ENCODE data around the gene P2RX5.

Gene P2RX5

DNA sequence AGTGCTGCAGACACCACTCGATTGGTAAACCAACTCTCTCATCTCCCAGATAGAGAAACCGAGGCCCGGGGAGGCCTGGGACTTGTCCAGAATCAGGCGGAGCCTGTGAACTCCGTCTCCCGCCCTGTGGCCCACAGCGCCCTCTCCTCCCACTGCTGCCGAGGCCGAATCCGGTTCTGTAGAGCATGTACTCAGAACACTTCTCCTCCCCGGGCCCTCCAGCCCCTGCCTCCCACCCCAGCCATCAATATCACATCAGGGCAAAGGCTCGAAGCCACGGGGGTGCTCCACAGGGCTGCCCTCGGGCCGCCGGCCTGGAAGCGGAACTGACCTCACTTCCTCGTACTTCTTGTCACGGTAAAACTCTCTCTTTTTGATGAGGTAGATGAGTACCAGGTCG, 14.4 kb downstream of the P2RX5 start:
- no peak for DNase-seq (ENCODE audit: low read depth, low spot score)

DNA sequence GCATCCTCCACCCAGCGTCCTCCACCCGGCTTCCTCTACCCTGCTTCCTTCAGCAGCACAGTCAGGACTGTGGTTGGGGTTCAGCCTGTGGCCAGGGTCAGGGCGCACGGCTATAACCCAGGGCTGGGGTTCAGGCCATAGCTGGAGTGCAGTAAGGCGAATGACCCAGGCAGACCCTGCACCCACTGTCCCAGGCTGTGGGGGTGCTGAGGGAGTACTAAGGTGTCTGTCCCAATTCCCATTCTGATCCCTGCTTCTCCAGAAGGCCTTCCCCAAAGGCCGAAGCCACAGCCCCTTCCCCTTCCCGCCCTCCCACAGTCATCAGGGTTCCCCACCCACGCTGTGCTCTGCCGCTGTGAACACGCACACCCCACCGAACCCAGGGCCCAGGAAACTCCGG, 14.9 kb downstream of the P2RX5 start:
- DNase-seq (ENCODE audit: low read depth, low spot score) = no peak

DNA sequence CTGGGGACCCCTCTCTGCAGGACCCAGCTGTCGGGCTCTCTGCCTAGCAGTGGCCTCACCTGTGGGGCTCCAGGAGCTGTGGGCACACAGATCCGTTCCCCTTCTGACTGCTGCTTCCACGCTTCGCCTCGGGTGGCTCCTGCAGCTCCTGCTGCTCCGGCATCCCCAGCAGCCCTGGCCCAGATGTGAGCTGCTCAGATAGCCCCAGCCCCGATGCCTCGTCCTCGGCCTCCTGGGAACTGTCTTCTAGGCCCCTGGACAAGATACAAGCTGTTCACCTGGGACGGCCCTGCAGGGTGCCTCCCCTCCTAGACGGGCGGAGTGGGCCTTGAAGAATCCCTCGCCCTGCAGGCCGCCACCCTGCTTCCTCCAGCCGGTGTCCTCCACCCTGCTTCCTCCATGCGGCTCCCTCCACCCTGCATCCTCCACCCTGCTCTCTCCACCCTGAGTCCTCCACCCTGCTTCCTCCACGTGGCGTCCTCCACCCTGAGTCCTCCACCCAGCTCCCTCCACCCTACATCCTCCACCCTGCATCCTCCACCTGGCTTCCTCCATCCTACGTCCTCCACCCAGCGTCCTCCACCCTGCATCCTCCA, 16.3 kb downstream of the P2RX5 start:
- no peak for DNase-seq (ENCODE audit: low read depth, low spot score)

DNA sequence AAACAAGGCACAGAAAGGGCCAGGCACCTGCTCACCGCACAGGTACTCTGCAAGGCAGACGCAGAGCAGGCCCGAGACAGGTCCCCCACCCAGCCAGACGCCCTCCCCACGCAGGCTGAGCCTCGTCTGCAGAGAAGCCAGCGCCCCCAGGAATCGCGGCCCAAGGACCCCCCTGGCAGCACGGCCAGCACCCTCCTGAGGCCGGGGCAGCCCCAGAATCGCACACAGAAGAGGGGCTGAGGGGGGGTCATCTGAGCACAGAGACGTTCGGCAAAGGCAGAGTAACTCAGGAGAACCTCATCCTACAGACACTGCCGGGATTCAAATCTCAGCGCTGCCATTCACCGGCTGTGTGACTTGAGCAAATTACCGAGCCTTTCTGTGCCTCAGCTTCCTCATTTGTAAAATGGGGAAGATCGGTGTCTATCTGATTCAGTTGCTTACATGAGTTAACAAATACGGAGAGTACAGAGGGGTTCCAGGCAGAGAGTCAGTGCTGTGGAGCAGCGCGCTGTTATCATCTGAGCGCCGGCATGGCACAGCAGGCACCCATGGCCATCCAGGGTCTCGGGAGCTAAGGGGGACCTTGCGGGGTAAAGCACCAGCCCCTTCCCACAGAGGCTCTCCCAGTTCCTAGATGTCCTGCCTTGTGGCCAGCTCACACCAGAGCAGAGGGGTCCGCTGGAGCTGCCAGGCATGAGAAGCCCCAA, 17.0 kb downstream of the P2RX5 start:
- no peak for DNase-seq (ENCODE audit: low read depth, low spot score)

DNA sequence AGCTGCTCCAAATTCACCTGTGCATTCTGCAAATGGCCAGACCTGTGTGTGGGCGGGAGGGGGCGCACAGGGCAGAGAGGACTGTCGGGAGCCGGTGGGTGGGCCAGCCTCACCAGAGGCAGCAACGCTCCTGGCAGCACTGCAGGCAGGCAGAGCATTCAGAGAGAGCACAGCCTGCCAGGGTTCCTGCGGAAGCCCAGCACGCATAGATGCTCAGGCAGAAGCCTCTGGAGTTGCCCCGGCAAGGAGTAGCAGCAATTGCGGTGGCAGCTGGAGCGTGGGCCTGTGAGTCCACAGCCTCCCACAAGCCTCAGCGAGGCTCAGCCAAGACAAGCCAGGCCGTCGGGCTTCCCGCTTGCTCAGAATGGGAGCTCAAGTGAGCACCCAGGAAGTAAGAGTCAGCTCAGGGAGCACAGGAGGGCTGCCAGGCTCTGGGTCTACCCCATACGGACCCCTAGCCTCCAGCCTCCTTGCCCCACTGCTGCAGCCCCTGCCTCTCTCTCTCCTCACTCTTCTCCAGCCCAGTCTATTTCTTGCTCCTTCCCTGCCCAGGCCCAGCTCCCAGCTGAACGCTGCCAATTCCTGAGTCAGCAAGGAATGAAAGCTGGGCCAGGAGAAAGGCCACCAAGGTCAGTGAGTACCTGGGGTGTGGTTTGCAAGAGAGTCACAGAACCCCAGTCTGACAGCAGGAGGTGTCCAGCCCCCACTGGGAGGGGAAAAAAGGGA, 17.7 kb downstream of the P2RX5 start:
- peak; percentile 66 for DNase-seq (ENCODE audit: low read depth, low spot score)

DNA sequence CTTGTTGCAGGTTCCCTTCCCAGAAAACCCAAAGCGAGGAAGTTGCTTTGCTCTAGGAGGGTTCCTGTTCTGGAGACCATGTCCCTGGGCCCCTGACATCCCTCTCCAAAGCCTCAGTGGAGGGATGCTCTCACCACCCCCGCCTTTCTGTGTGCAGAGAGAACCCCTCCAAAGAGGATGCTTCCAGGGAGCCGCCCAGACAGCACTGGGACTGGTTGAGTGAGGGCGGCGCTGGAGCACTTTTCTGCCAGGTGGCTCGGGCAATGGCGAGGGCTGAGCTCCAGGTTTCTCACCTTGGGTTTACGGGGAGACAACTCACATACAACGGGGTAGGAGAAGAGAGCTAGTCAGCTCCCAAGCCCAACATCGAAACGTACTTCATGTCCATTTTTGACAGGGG, 20.1 kb downstream of the P2RX5 start:
- DNase-seq (ENCODE audit: low read depth, low spot score) = no peak

DNA sequence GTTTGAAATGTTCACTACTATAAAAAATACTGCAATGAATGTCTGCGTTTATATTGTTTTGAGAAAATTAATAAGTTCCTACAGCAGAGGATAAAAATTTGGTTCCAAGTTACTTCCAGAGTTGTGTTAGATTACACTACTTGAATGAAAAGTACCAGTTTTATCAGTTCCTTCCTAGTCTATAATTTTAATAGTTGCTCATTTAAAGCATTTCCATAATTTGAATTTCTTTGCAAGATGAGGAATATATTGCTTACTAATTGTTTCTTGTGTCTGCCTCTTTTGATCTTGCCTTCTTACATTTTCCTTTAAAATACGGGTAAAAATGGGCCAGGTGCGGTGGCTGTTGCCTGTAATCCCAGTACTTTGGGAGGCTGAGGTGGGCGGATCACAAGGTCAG, 23.4 kb downstream of the P2RX5 start:
- DNase-seq (ENCODE audit: low read depth, low spot score) = no peak

DNA sequence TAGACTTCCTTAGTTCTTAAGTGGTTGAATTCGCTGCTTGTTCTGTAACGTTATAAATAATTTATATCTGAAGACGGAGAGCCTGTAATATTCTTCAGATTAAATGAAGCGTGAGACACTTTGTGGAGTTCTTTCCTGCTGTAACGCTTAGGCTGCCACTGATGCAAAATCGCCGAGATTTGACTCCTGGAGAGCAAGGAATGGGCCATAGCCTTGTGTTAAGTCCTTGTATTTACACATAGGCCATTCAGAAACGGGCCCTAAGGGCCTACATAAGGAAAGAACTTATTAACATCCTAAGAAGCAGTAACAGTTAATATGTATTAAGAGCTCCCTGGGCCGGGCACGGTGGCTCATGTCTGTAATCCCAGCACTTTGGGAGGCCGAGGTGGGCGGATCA, 26.4 kb downstream of the P2RX5 start:
- DNase-seq (ENCODE audit: low read depth, low spot score) = no peak

DNA sequence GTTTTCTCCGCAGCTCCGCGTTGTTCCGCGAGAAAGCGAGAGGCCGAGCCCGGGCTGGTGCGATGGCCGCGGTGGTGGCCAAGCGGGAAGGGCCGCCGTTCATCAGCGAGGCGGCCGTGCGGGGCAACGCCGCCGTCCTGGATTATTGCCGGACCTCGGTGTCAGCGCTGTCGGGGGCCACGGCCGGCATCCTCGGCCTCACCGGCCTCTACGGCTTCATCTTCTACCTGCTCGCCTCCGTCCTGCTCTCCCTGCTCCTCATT, 26.9 kb downstream of the P2RX5 start:
- DNase-seq (ENCODE audit: low read depth, low spot score) = no peak

DNA sequence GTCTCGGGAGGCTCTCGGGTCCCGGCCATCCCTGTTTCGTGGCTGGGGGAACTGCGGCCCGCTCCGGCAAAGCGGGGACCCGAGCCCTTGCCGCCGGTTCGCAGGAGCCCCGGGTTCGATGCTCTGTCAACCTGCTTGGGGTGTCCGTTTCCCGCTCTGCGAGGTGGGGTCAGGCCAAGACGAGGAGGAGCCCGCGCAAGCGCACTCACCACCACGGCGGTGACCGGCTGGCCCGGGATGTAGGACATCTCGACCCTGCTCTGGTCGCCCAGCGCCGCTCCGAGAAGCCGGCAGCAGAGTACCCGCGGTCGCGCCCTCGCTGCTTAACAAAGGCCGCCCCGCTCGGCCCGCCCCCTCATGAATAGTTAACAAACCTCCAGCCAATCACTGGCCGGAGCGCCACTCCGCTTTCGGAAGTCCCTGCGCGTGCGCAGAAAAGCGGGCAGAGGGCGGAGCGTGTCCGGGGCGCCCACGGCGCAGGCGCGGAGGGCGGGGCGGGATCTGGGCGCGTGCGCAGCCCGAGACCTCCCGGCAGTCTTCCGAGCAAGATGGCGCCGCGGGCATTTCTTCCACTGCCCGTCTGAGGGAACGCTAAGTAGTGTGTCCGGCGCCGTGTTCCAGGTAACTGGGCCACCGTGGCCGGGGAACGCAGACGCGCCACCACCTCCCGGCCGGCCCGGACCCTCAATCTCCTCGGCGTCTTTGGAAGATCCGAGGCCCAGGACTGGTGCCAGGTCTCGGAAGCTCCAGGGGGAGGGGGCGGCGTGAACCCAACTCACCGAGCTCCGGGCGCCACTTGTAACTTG, 27.5 kb downstream of the P2RX5 start, which contains the start of the genes EMC6 and TAX1BP3:
EMC6 (plus strand) TSS at position 534 of the 806 bp plus-strand sequence. CDS start 335 bp downstream, outside the sequence.
TAX1BP3 (minus strand) TSS at position 300 of the 806 bp plus-strand sequence; CDS start at position 248, 52 bp downstream.
- peak; percentile 99 for DNase-seq (ENCODE audit: low read depth, low spot score)

DNA sequence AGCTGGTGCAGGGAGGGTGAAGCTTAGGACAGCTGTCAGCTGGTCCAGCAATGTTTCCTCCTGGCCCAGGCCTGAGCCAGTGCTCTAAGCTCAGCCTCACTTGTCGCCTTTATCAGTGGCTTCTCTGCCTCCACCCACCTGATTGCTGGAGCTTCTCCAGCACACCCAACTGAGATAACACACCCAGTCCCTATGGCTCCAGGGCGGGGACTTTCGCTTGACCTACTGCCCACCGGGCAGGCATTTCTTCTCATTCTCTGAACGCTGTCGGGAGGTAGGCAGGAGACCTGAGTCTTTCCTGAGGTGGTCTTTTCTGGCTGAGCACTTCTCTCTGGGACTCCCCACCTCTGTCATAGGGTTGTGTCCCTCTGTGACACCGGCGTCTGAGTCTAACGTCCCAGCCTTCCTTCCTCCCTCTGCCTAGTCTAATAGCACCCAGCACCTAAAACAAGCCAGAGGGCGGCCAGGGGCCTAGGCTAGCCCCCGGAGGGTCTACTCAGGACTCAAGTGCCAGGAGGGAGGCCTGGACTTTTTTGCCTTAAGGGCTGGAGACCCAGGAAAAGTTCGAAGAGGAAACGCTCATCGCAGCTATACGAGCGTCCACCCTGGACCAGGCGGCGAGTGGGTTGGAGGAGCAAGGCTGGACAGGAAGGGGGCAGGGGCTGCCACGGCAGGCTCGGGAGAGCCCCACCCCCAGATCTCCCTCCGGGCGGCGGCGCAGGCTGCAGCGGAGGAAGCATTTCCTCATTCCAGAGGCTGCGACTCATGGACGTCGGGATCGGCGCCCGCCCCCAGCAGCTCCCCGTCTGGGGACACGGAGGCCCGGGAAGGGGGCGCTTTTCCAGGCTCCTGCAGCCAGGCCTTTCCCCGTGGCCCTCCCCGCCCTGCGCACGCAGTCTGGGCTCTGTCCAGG, 28.3 kb downstream of the P2RX5 start:
- peak; percentile 91 for DNase-seq (ENCODE audit: low read depth, low spot score)

DNA sequence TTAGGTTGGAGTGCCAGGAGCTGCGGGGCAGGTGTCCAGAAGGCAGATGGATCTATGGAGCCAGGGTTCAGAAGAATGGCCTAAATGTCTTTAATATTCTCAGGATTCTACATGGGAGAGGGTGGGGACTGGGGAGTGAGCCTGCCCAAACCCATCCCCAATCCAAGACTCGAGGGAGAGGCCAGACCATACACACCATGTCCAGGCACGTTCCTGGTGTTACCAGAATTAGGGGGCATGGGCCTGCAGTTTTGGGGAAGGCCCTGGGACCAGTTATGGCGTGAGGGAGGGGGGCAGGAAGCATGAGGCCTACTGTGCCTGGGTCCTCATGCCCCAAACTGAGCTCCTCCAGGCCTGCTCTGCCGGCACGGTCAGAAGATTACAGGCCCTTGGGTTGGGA, 29.4 kb downstream of the P2RX5 start:
- DNase-seq (ENCODE audit: low read depth, low spot score) = no peak

DNA sequence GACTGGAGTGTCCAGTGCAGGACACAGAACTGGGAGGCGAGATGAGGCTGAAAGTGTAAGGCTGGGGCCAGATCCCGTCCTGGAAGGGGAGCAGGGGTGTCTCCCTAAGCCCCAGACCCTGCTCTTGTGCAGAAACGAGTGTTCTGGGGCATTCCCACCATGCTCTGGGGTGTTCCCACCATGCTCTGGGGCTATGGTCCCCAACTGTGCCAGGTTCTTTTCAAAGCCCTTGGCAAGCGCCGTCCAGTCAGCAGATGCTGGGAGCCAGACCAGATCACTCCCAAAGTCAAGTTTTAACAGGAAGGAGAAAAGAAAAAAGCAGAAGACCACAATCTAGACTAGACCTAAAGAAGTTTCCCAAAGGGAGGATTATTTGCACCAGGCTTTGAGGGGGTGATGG, 30.1 kb downstream of the P2RX5 start:
- no peak for DNase-seq (ENCODE audit: low read depth, low spot score)

DNA sequence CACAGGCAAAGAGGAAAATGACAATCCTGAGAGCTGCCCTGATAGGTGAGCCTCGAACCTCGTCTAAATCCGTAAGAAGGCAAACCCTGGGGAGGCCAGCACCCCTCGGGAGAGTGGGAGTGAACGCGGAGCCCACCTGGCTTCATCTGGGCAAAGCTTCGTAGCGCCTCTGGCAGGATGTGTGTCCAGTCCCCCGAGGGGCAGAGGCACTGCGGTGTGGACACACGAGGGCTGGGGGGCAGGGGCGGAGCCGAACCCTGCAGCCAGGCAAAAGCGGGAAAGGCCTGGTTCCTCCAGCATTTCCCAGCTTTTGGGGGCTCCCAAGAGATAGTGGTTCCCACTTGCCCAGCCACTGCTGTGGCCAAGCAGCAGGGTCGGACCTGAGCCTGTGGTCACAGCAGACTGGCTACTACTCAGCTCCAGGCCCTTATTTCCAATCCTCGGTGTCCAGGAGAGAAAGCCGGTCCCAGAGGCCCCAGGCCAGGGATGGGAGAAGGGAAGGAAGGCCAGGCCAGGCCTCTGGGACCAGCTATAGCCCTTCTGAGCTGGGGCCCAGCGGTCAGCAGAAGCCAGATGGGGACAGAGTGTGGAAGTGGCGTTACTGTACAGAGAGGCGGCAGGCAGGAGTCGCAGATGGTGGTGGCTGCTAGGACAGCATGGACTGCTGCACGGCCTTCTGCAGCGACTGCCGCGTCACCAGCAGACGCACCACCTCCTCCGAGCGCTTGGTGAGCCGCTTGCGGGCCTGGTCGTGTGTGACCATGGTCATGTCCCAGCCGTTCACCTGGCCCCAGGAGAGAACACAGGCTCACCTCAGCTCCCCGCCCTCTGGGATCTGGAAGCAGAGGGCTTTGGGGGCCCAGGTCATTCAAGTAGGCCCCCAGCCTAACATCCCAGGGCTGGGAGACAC, 32.6 kb downstream of the P2RX5 start:
- no peak for DNase-seq (ENCODE audit: low read depth, low spot score)

DNA sequence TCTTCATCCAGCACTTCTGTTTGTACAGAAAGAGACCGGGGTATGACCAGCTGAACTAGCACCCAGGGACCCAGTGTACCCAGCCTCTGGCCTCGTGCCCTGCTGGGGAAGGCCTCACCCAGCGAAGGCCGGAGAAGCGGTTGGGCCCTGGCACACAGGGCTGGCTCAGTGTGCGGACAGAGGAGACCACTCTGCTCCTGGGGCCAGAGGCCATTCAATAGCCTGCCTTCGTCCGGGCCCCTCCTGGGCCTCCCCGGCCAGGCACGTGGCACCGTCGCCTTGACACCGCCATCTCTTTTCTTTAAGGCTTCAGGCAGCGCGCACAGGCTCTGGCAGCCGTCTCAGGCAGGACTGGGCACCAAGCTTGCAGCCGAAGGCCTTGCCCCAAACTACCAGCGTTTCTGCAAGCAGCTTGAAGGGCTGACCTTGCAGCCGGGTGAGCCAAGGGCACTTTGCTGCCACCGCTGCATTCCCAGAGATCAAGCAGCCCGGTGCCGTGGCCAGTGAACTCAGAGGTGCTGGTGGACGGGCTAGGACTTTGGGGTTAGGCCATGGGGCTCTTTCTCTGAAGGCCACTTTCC, 35.6 kb downstream of the P2RX5 start:
- no peak for DNase-seq (ENCODE audit: low read depth, low spot score)

DNA sequence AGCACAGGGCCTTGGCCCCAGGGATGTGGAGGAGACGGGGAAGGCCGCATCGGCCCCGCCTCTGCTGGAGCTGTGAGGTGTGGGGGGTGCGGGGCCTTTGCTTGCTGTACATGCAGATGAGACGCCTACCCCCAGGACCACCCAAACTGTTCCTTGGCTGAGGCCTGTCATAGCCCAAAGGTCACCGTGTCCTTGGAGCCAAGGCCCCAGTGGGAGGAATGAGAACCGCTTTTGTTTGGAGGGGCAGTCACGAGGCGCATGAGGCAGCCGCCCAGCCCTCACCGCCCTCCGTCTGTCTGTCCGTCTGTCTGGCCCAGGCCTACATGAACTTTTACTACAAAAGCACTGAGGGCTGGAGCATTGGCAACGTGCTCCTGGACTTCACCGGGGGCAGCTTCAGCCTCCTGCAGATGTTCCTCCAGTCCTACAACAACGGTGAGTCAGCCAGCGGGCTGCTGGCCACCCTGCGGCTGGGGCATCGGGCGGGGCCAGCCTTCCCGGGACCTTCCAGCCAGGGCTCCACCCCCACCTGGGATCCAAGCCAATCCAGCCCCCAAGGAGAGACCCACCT, 36.3 kb downstream of the P2RX5 start:
- DNase-seq (ENCODE audit: low read depth, low spot score) = no peak

DNA sequence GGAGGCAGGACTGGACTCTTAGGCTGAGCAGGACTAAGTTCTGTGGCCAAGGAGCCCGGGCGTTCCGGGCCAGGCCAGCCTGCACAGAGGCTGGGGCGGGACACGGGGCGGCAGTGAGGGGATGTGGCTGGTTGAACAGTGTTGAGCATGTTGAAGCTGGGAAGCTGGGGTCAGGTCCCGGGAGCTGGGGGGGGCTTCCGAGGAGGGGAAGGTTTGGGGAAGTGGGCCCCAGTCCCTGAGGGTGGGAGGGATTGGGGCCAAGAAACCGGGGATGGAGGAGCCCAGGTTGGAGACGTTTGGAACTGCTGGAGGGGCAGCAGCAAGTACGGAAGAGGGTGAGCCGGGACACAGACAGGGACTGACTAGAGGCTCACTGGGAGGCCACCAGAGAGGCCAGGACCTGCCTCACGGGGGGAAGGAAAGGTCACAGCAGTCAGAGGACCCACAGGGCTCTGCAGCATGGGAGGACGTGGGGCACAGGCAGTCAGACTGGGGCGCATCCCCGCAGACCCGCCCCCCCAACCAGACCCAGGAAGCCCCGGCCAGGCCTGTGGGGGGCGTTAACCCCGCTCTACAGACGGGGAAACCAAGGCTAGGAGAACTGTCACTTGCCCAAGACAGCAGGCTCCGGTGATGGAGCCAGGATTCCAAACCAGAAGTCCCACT, 37.0 kb downstream of the P2RX5 start:
- DNase-seq (ENCODE audit: low read depth, low spot score) = no peak

DNA sequence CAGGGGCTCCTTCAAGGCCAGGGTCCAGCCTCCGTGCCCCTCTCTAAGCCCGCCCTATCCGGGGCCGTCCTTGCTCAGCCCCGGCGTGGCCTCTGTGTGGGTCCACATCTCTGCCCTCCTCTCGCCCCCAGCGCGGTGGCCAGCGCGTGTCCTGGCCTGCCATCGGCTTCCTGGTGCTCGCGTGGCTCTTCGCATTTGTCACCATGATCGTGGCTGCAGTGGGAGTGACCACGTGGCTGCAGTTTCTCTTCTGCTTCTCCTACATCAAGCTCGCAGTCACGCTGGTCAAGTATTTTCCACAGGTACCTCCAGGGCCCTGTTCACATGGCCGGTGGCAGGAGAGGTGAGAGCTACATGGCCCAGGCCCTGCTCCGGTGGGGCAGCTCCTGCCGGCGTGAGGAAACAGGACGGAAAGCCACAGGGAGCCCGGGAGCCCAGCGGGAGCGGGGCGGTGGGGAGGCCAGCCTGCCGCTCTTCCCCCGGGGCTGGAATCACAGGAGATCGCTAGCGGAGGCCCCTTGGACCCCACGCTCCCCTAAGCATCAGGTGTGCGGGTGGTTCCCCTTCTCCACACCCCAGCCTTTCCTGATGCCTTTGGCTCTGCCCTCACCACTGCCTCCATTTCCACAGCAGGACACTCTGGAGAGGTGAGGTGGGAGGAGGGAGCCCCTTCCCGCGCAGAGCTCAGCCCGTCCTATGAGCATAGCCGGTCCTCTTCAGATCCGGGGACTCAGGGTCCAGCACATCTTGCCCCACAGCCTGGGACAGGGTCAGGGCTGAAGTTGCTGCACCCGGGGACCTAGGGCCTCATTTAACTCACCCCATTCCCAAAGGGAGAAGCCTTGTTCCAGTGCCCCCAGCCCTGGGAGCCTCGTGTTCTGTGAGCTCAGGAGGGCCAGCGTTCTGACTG, 37.8 kb downstream of the P2RX5 start:
- DNase-seq (ENCODE audit: low read depth, low spot score) = no peak
